ENCODE data around the gene FAM229B. TPM values are rescaled to one million over a fixed set of nuclear protein-coding genes. Genes with fewer than 3 reads are reported as not detected.

The FAM229B gene
- total RNA-seq, 4 donors from 2014 or later = 0.76 to 7.4 (median 2.4) TPM

- H3K27me3 ChIP-seq = no peaks in the 10 kb centered on the region
- H3K4me1 ChIP-seq = peaks cover 0 to 5% (median 0%) of the 10 kb centered on the region in 3 donors
- DNase-seq = no peak
- H3K9me3 ChIP-seq = no peaks in the 10 kb centered on the region
- no peak overlapping the region for H3K4me3 ChIP-seq
- 40 to 78% methylated on average over 4 of the region's 4 CpGs for WGBS, 2 donors
- TF ChIP-seq POLR2A (IDR thresholded peaks at IDR 0.05) (no peak), CTCF (IDR thresholded peaks at IDR 0.05) (no peak)
- no peaks in the 10 kb centered on the region for H3K36me3 ChIP-seq
- intact Hi-C loops (cut with DNase I) = no loop called here
- peak overlapping the region; percentile 45 to 78 (median 73) for H3K27ac ChIP-seq
These were observed 62.4 kb downstream of the FAM229B start for GRCh38 chr6:112149719-112150263.

GRCh38 chr6:112150363-112150762 is 63.0 kb downstream of the FAM229B start:
- Histone ChIP-seq H3K36me3 (no peaks in the 10 kb centered on the region), H3K27me3 (no peaks in the 10 kb centered on the region), H3K4me1 (peaks cover 0 to 5% (median 0%) of the 10 kb centered on the region in 3 donors), H3K4me3 (no peak overlapping the region), H3K9me3 (no peaks in the 10 kb centered on the region), H3K27ac (peak overlapping the region; percentile 8 to 78 (median 73))
- intact Hi-C loops (cut with DNase I) = no loop called here
- no peak for DNase-seq
- TF ChIP-seq POLR2A (IDR thresholded peaks at IDR 0.05) (no peak), CTCF (IDR thresholded peaks at IDR 0.05) (no peak)
- 44 to 62% methylated on average over 5 of the region's 5 CpGs for WGBS, 2 donors

Other genes with a start within 250 kb of the FAM229B start
- 10 to 100 TPM; 11.8 to 54.6 (median 21.4) TPM for gene FYN, start 214.1 kb upstream of the FAM229B start, total RNA-seq
- under 1 TPM in 1 of 4 donors, not detected in 3; 0.38 TPM for gene CCN6, start 33.5 kb upstream of the FAM229B start, total RNA-seq
- gene TUBE1, start 109 bp upstream of the FAM229B start, total RNA-seq = 10 to 100 TPM in 3 of 4 donors, 1 to 10 TPM in 1; 9.7 to 28.4 (median 12.9) TPM
- 100 to 1,000 TPM in 1 of 4 donors, 10 to 100 TPM in 1, 1 to 10 TPM in 2; 8.1 to 116 (median 19.0) TPM for gene LAMA4, start 167.0 kb downstream of the FAM229B start, total RNA-seq

Data from esophagus squamous epithelium (tissue), 5 donors.